IMR-90 (cell line): Measurements from ENCODE around the gene DENND1A. TPM values are rescaled to one million over a fixed set of nuclear protein-coding genes. Genes with fewer than 3 reads are reported as not detected.

Experiments
- ATAC-seq: fragments of 200-7000 bp; cut with Tn5 transposase; 2 replicates; pipeline ENCODE4 v1.9.1; 2020; ENCODE audit warnings: low read depth, mild to moderate bottlenecking, moderate library complexity
- BruUV-seq: library from RNA; stranded (reverse); fragments of 400-500 nt; replicated peaks from 2 replicates; lab custom pipeline; 2021; lab: Mats Ljungman, UMichigan
- CTCF ChIA-PET: fragments of 300-600 bp; formaldehyde crosslinking; extraction: SDS; loops from one replicate; lab custom pipeline; 2021; ENCODE audit warnings: antibody characterized with exemption; lab: Yijun Ruan, JAX
- POLR2A ChIA-PET: fragments of 300-600 bp; sonication (Branson Sonifier 250); formaldehyde crosslinking; loops from one replicate; lab custom pipeline; 2022; ENCODE audit warnings: antibody characterized with exemption; ENCODE audit not compliant: unreplicated experiment; lab: Charles Lee
- DNase-seq: peaks from one replicate; pipeline ENCODE4 v3.0.0; 2013
- H2AFZ ChIP-seq: replicated peaks from 2 replicates; pipeline ENCODE3; 2013; ENCODE audit warnings: low read length, mild to moderate bottlenecking; ENCODE audit not compliant: poor library complexity
- H2AK5ac ChIP-seq: 2 replicates; pipeline ENCODE4 v1.6.1; 2013; ENCODE audit warnings: low read depth, low read length, inconsistent platforms
- H2AK9ac ChIP-seq: replicated peaks from 2 replicates; pipeline ENCODE3; 2013; ENCODE audit warnings: mild to moderate bottlenecking, low read depth, low read length, moderate library complexity; ENCODE audit not compliant: poor library complexity
- H2BK120ac ChIP-seq: 2 replicates; pipeline ENCODE4 v1.6.1; 2013; ENCODE audit warnings: low read depth, low read length, inconsistent platforms
- H2BK15ac ChIP-seq: 3 replicates; pipeline ENCODE4 v1.6.1; 2013; ENCODE audit warnings: low read depth, low read length, inconsistent platforms
- H2BK20ac ChIP-seq: 2 replicates; pipeline ENCODE4 v1.6.1; 2013; ENCODE audit warnings: low read depth, mild to moderate bottlenecking, inconsistent platforms, low read length, moderate library complexity
- H2BK5ac ChIP-seq: 2 replicates; pipeline ENCODE4 v1.6.1; 2013; ENCODE audit warnings: mild to moderate bottlenecking, low read depth, low read length, inconsistent platforms; ENCODE audit not compliant: poor library complexity, severe bottlenecking
- H3K14ac ChIP-seq: replicated peaks from 2 replicates; pipeline ENCODE4 v1.6.1; 2013; ENCODE audit warnings: low read depth, low read length, inconsistent platforms
- H3K18ac ChIP-seq: 2 replicates; pipeline ENCODE4 v1.6.1; 2013; ENCODE audit warnings: low read depth, low read length, control low read depth
- H3K23ac ChIP-seq: 2 replicates; pipeline ENCODE4 v1.6.1; 2013; ENCODE audit warnings: low read depth, low read length, inconsistent platforms
- H3K27ac ChIP-seq: 2 replicates; pipeline ENCODE4 v1.5.1; 2013; ENCODE audit warnings: mild to moderate bottlenecking, control low read depth, low read length; ENCODE audit not compliant: insufficient read depth
- H3K27me3 ChIP-seq: 2 replicates; pipeline ENCODE4 v1.6.1; 2013; ENCODE audit warnings: low read length; ENCODE audit not compliant: control insufficient read depth, insufficient read depth
- H3K36me3 ChIP-seq: 2 replicates; pipeline ENCODE4 v1.6.1; 2013; ENCODE audit warnings: low read length, mixed read lengths; ENCODE audit not compliant: control insufficient read depth, insufficient read depth
- H3K4ac ChIP-seq: 2 replicates; pipeline ENCODE4 v1.6.1; 2013; ENCODE audit warnings: low read depth, low read length, inconsistent platforms
- H3K4me1 ChIP-seq: 2 replicates; pipeline ENCODE4 v1.6.1; 2013; ENCODE audit warnings: low read length, mixed read lengths; ENCODE audit not compliant: control insufficient read depth, insufficient read depth
- H3K4me2 ChIP-seq: 2 replicates; pipeline ENCODE4 v1.6.1; 2013; ENCODE audit warnings: low read depth, mild to moderate bottlenecking, control low read depth, low read length, moderate library complexity
- H3K4me3 ChIP-seq: 2 replicates; pipeline ENCODE4 v1.5.1; 2013; ENCODE audit warnings: low read depth, mild to moderate bottlenecking, control low read depth, low read length, moderate library complexity; ENCODE audit not compliant: insufficient read depth
- H3K56ac ChIP-seq: 2 replicates; pipeline ENCODE4 v1.6.1; 2013; ENCODE audit warnings: low read length, inconsistent platforms; ENCODE audit not compliant: insufficient read depth; ENCODE audit errors: extremely low read depth
- H3K79me1 ChIP-seq, 2 experiments: 2 replicates each; pipeline ENCODE4 v1.6.1; 2013; ENCODE audit warnings: low read length in 2 of 2, inconsistent platforms in 1 of 2, low read depth in 1 of 2
- H3K9ac ChIP-seq: 2 replicates; pipeline ENCODE4 v1.6.1; 2013; ENCODE audit warnings: low read depth, low read length, control low read depth
- H3K9me1 ChIP-seq: 2 replicates; pipeline ENCODE4 v1.6.1; 2013; ENCODE audit warnings: low read length, inconsistent platforms; ENCODE audit not compliant: insufficient read depth
- H3K9me3 ChIP-seq: 2 replicates; pipeline ENCODE4 v1.6.1; 2013; ENCODE audit warnings: low read length; ENCODE audit not compliant: control insufficient read depth, insufficient read depth
- H4K20me1 ChIP-seq: 2 replicates; pipeline ENCODE4 v1.6.1; 2013; ENCODE audit warnings: low read length, inconsistent platforms; ENCODE audit not compliant: insufficient read depth
- H4K5ac ChIP-seq: 2 replicates; pipeline ENCODE4 v1.6.1; 2013; ENCODE audit warnings: mild to moderate bottlenecking, low read depth, low read length, control low read depth
- H4K8ac ChIP-seq, 2 experiments: 2 replicates each; pipeline ENCODE4 v1.6.1; 2013; ENCODE audit warnings: low read depth in 2 of 2, low read length in 2 of 2, control low read depth in 1 of 2, inconsistent platforms in 1 of 2
- H4K91ac ChIP-seq: 2 replicates; pipeline ENCODE4 v1.6.1; 2013; ENCODE audit warnings: low read depth, low read length, inconsistent platforms; ENCODE audit not compliant: insufficient read depth
- POLR2A ChIP-seq: IDR thresholded peaks from 2 replicates; pipeline ENCODE4 v1.6.1; 2012; ENCODE audit warnings: mild to moderate bottlenecking, low read depth, low read length
- WGBS, 2 experiments: methylation state at CpG; one replicate each; pipeline versions ENCODE4 v1.1.5 to v1.1.7; 2013; ENCODE audit warnings: missing lambda C conversion rate in 2 of 2; ENCODE audit not compliant: insufficient read length in 1 of 2; ENCODE audit errors: extremely low coverage in 2 of 2; 5-methylcytosine and 5-hydroxymethylcytosine counted together
- dilution Hi-C: fragments of 300-500 bp; cut with HindIII; formaldehyde crosslinking; loops from one replicate; pipeline ENCODE4 v1.14.3; 2018; ENCODE audit warnings: low sequenced_read_pairs; ENCODE audit not compliant: unreplicated experiment
- in situ Hi-C: fragments of 300-500 bp; cut with MboI; formaldehyde crosslinking; loops from 3 replicates; pipeline ENCODE4 v1.14.3; 2019; ENCODE audit warnings: low sequenced_read_pairs, inconsistent platforms, mixed read lengths
- intact Hi-C: fragments of 100-400 bp; cut with micrococcal nuclease; formaldehyde crosslinking; loops from 2 replicates; pipeline ENCODE4 v1.10.0; 2022
- polyA plus RNA-seq, 3 experiments: library from polyadenylated mRNA; depleted of rRNA; stranded (reverse); fragments of >200 nt; gene quantifications; 2 replicates each; pipeline ENCODE4 v1.2.3, GENCODE V29; 2012; ENCODE audit warnings: low replicate concordance in 1 of 3
- total RNA-seq: library from RNA; depleted of rRNA; stranded (reverse); fragments of >200 nt; gene quantifications from 2 replicates; pipeline ENCODE4 v1.2.3, GENCODE V29; 2012
- TF ChIP-seq, protein P1 (sequence below): fragments of 150-350 bp; IDR thresholded peaks from 2 replicates; pipeline ENCODE4 v1.6.1; 2016; ENCODE audit warnings: low read depth, mild to moderate bottlenecking, low read length, moderate library complexity, borderline replicate concordance

Gene DENND1A
- total and polyA plus RNA-seq, 2 of the 4 experiments (the other 2 are of a cell fraction): 21.4 to 27.6 TPM

GRCh38 chr9:123942542-123942941 is 12.6 kb upstream of the DENND1A start:
- Histone ChIP-seq H2BK20ac (no peak overlapping the region), H3K4me3 (no peak overlapping the region), H2AK9ac (no peak overlapping the region), H2BK5ac (no peak overlapping the region), H4K20me1 (no peaks in the 10 kb centered on the region), H3K27ac (no peak overlapping the region), H4K91ac (no peak overlapping the region), H3K36me3 (no peaks in the 10 kb centered on the region), H3K9ac (no peak overlapping the region), H3K9me1 (no peaks in the 10 kb centered on the region), H2AK5ac (no peak overlapping the region), H3K14ac (no peak overlapping the region), H3K18ac (no peak overlapping the region), H3K79me1 (no peaks in the 10 kb centered on the region), H2BK120ac (no peak overlapping the region), H3K27me3 (peaks cover 18% of the 10 kb centered on the region), H3K4ac (no peak overlapping the region), H3K4me2 (no peak overlapping the region), H3K4me1 (peaks cover 2% of the 10 kb centered on the region; the same call in 1 of the 2 replicates), H4K8ac (no peak overlapping the region), H3K56ac (no peak overlapping the region), H3K23ac (no peak overlapping the region), H2BK15ac (no peak overlapping the region), H4K5ac (no peak overlapping the region), H2AFZ (no peak overlapping the region), H3K9me3 (no peaks in the 10 kb centered on the region)
- DNase-seq (no peak), ATAC-seq (no peak)
- TF ChIP-seq, protein P1, sequence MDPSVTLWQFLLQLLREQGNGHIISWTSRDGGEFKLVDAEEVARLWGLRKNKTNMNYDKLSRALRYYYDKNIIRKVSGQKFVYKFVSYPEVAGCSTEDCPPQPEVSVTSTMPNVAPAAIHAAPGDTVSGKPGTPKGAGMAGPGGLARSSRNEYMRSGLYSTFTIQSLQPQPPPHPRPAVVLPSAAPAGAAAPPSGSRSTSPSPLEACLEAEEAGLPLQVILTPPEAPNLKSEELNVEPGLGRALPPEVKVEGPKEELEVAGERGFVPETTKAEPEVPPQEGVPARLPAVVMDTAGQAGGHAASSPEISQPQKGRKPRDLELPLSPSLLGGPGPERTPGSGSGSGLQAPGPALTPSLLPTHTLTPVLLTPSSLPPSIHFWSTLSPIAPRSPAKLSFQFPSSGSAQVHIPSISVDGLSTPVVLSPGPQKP: no peak
- no peak for TF ChIP-seq POLR2A
- intact Hi-C loops: no loop called here
- WGBS, 2 experiments: 54% methylated on average over 3 of the region's 10 CpGs; no CpG with 5 or more reads in 1 of the 2 experiments
- BruUV-seq: no TSS peak
- in situ Hi-C loops: no loop called here
- ChIA-PET CTCF (no interaction called here), POLR2A (no interaction called here)
- dilution Hi-C loops: no loop called here
